ENCODE measurements around the gene RPUSD2.

Gene RPUSD2

GRCh38 chr15:40594429-40594836, 25.3 kb downstream of the RPUSD2 start:
- TF ChIP-seq CTCF (IDR thresholded peaks at IDR 0.05; ENCODE audit: borderline replicate concordance, control extremely low read depth, extremely low read depth, insufficient read depth, missing control alignments), result no peak
- DNase-seq (ENCODE audit: low spot score), result peak; percentile 76
- in situ Hi-C loops (cut with MboI; ENCODE audit: low sequenced_read_pairs, unreplicated experiment), result no loop called here

GRCh38 chr15:40595219-40595618, 26.1 kb downstream of the RPUSD2 start:
- in situ Hi-C loops (cut with MboI; ENCODE audit: low sequenced_read_pairs, unreplicated experiment), result no loop called here
- TF ChIP-seq CTCF (IDR thresholded peaks at IDR 0.05; ENCODE audit: borderline replicate concordance, control extremely low read depth, extremely low read depth, insufficient read depth, missing control alignments), result no peak
- DNase-seq (ENCODE audit: low spot score), result no peak

GRCh38 chr15:40595773-40596172, 26.7 kb downstream of the RPUSD2 start:
- TF ChIP-seq CTCF (IDR thresholded peaks at IDR 0.05; ENCODE audit: borderline replicate concordance, control extremely low read depth, extremely low read depth, insufficient read depth, missing control alignments), result no peak
- DNase-seq (ENCODE audit: low spot score), result no peak
- in situ Hi-C loops (cut with MboI; ENCODE audit: low sequenced_read_pairs, unreplicated experiment), result no loop called here

- in situ Hi-C loops (cut with MboI; ENCODE audit: low sequenced_read_pairs, unreplicated experiment), result no loop called here
- no peak for TF ChIP-seq CTCF (IDR thresholded peaks at IDR 0.05; ENCODE audit: borderline replicate concordance, control extremely low read depth, extremely low read depth, insufficient read depth, missing control alignments)
- no peak for DNase-seq (ENCODE audit: low spot score)
These were observed 27.9 kb downstream of the RPUSD2 start for GRCh38 chr15:40597024-40597423.

GRCh38 chr15:40598126-40598525, 29.0 kb downstream of the RPUSD2 start:
- no peak for DNase-seq (ENCODE audit: low spot score)
- no peak for TF ChIP-seq CTCF (IDR thresholded peaks at IDR 0.05; ENCODE audit: borderline replicate concordance, control extremely low read depth, extremely low read depth, insufficient read depth, missing control alignments)
- in situ Hi-C loops (cut with MboI; ENCODE audit: low sequenced_read_pairs, unreplicated experiment), result no loop called here

GRCh38 chr15:40598672-40599071, 29.6 kb downstream of the RPUSD2 start:
- TF ChIP-seq CTCF (IDR thresholded peaks at IDR 0.05; ENCODE audit: borderline replicate concordance, control extremely low read depth, extremely low read depth, insufficient read depth, missing control alignments), result no peak
- in situ Hi-C loops (cut with MboI; ENCODE audit: low sequenced_read_pairs, unreplicated experiment), result no loop called here
- DNase-seq (ENCODE audit: low spot score), result no peak

GRCh38 chr15:40600956-40601355, 31.9 kb downstream of the RPUSD2 start:
- DNase-seq (ENCODE audit: low spot score), result no peak
- in situ Hi-C loops (cut with MboI; ENCODE audit: low sequenced_read_pairs, unreplicated experiment), result no loop called here
- no peak for TF ChIP-seq CTCF (IDR thresholded peaks at IDR 0.05; ENCODE audit: borderline replicate concordance, control extremely low read depth, extremely low read depth, insufficient read depth, missing control alignments)
